Keratinocyte (primary cell): ENCODE results near the gene EXD3. TPM values are rescaled to one million over a fixed set of nuclear protein-coding genes. Genes with fewer than 3 reads are reported as not detected.

Experiments used
- DNase-seq: peaks from one replicate; pipeline ENCODE4 v3.0.0-alpha.2; 2011; ENCODE audit warnings: low read depth, missing footprints, low spot score
- FAIRE-seq: peaks from 2 replicates; lab custom pipeline; 2011; peaks lifted over from hg19 to GRCh38; lab: Jason Lieb, UNC
- H2AFZ ChIP-seq: 2 replicates; pipeline ENCODE4 v1.6.0; 2012; ENCODE audit warnings: low read length, control low read depth, inconsistent platforms; ENCODE audit not compliant: control insufficient read depth
- H3K27ac ChIP-seq: 2 replicates; pipeline ENCODE4 v1.5.1; 2011; ENCODE audit warnings: low read length; ENCODE audit not compliant: control insufficient read depth, insufficient read depth
- H3K27me3 ChIP-seq: 3 replicates; pipeline ENCODE4 v1.6.0; 2011; ENCODE audit warnings: low read length; ENCODE audit not compliant: control insufficient read depth, insufficient read depth; ENCODE audit errors: extremely low read depth
- H3K36me3 ChIP-seq, 2 experiments: 2 replicates in 1 of 2; 3 replicates in 1 of 2; pipeline ENCODE4 v1.5.1; 2011; ENCODE audit warnings: low read length in 2 of 2, mild to moderate bottlenecking in 1 of 2; ENCODE audit not compliant: control insufficient read depth in 2 of 2, insufficient read depth in 2 of 2; ENCODE audit errors: extremely low read depth in 1 of 2
- H3K4me1 ChIP-seq: 3 replicates; pipeline ENCODE4 v1.5.1; 2011; ENCODE audit warnings: low read length; ENCODE audit not compliant: control insufficient read depth, insufficient read depth; ENCODE audit errors: extremely low read depth
- H3K4me2 ChIP-seq: 3 replicates; pipeline ENCODE4 v1.6.0; 2011; ENCODE audit warnings: low read depth, low read length; ENCODE audit not compliant: control insufficient read depth, insufficient read depth; ENCODE audit errors: extremely low read depth
- H3K4me3 ChIP-seq, 3 experiments: fragments of 200-600 bp in 1 of 3; sonication (generic) in 1 of 3; 2 replicates in 2 of 3; 3 replicates in 1 of 3; pipeline ENCODE4 v1.5.1; 2011 to 2016; ENCODE audit warnings: low read length in 3 of 3, mild to moderate bottlenecking in 3 of 3, control low read depth in 2 of 3, inconsistent platforms in 1 of 3, low read depth in 1 of 3, mixed read lengths in 1 of 3, mixed run types in 1 of 3, moderate library complexity in 1 of 3; ENCODE audit not compliant: control insufficient read depth in 2 of 3, insufficient read depth in 2 of 3; ENCODE audit errors: extremely low read depth in 1 of 3
- H3K79me2 ChIP-seq: 2 replicates; pipeline ENCODE4 v1.6.0; 2012; ENCODE audit warnings: low read length; ENCODE audit not compliant: control insufficient read depth, insufficient read depth
- H3K9ac ChIP-seq: 3 replicates; pipeline ENCODE4 v1.6.0; 2011; ENCODE audit warnings: low read length; ENCODE audit not compliant: control insufficient read depth, insufficient read depth; ENCODE audit errors: extremely low read depth
- H3K9me1 ChIP-seq: 3 replicates; pipeline ENCODE4 v1.6.0; 2011; ENCODE audit warnings: low read length; ENCODE audit not compliant: control insufficient read depth, insufficient read depth; ENCODE audit errors: extremely low read depth
- H3K9me3 ChIP-seq: 2 replicates; pipeline ENCODE4 v1.5.1; 2012; ENCODE audit warnings: low read depth, low read length; ENCODE audit not compliant: control insufficient read depth
- H4K20me1 ChIP-seq: 3 replicates; pipeline ENCODE4 v1.6.0; 2011; ENCODE audit warnings: low read length; ENCODE audit not compliant: control insufficient read depth, insufficient read depth; ENCODE audit errors: extremely low read depth
- CTCF ChIP-seq, 3 experiments: IDR thresholded peaks in 1 of 3; conservative IDR thresholded peaks in 1 of 3; optimal IDR thresholded peaks in 1 of 3; 2 replicates in 2 of 3; 3 replicates in 1 of 3; pipeline versions ENCODE3 to v1.5.1; 2011; ENCODE audit warnings: low read length in 3 of 3, mild to moderate bottlenecking in 3 of 3, moderate library complexity in 2 of 3, control low read depth in 1 of 3, inconsistent platforms in 1 of 3; ENCODE audit not compliant: insufficient read depth in 2 of 3; ENCODE audit errors: extremely low read depth in 1 of 3
- EZH2 ChIP-seq: IDR thresholded peaks from one replicate; pipeline ENCODE4 v1.6.1; 2012; ENCODE audit warnings: inconsistent platforms, mild to moderate bottlenecking, low read length, moderate library complexity
- dilution Hi-C: fragments of 300-500 bp; cut with MboI; formaldehyde crosslinking; loops from one replicate; pipeline ENCODE4 v1.7.0; 2020; ENCODE audit warnings: low sequenced_read_pairs; ENCODE audit not compliant: extremely low pct_ligation_motif_present
- polyA plus RNA-seq, 5 experiments: library from polyadenylated mRNA; depleted of rRNA in 3 of 5; stranded (reverse) in 3 of 5; stranded (forward) in 1 of 5; unstranded in 1 of 5; fragments of >200 nt; gene quantifications; 1 replicate in 1 of 5; 2 replicates in 3 of 5; 3 replicates in 1 of 5; pipeline versions ENCODE4 v1.2.1 to v1.2.3, GENCODE V29; 2011 to 2012; ENCODE audit warnings: missing spikeins in 2 of 5, low read depth in 1 of 5, low replicate concordance in 1 of 5

EXD3 gene
- polyA plus RNA-seq, 1 donor (not counting 4 experiments of a cell fraction or from before 2014, with no cell fraction given) = 1.5 TPM

GRCh38 chr9:137306066-137306849 lies 116.7 kb downstream of the EXD3 start:
- H3K27ac ChIP-seq = no peak overlapping the region
- no peak overlapping the region for H3K4me3 ChIP-seq
- H3K9me1 ChIP-seq = no peaks in the 10 kb centered on the region
- H3K4me1 ChIP-seq = peaks cover 35% of the 10 kb centered on the region
- no peak overlapping the region for H2AFZ ChIP-seq
- no peak for TF ChIP-seq EZH2
- no peak for TF ChIP-seq CTCF (optimal IDR thresholded peaks at IDR 0.05 in 1 of 3, IDR thresholded peaks at IDR 0.05 in 1 of 3, conservative IDR thresholded peaks at IDR 0.05 in 1 of 3; ENCODE audit: extremely low read depth in 1 of 3, insufficient read depth in 2 of 3, low read length in 3 of 3)
- H3K79me2 ChIP-seq = no peaks in the 10 kb centered on the region
- no peaks in the 10 kb centered on the region for H3K36me3 ChIP-seq
- dilution Hi-C loops = no loop called here
- H3K9ac ChIP-seq = no peak overlapping the region
- no peak for DNase-seq
- no peak overlapping the region for H3K4me2 ChIP-seq
- FAIRE-seq = no peak
- no peaks in the 10 kb centered on the region for H4K20me1 ChIP-seq
- H3K9me3 ChIP-seq = no peaks in the 10 kb centered on the region
- peaks cover 12% of the 10 kb centered on the region for H3K27me3 ChIP-seq

GRCh38 chr9:137305798-137306065 lies 117.2 kb downstream of the EXD3 start:
- Histone ChIP-seq H3K9me3 (no peaks in the 10 kb centered on the region), H3K9ac (no peak overlapping the region), H3K27ac (peak overlapping the region; percentile 8), H3K79me2 (no peaks in the 10 kb centered on the region), H3K36me3 (no peaks in the 10 kb centered on the region), H3K4me3 (no peak overlapping the region), H2AFZ (peak overlapping the region; percentile 87), H3K4me1 (peaks cover 31% of the 10 kb centered on the region), H4K20me1 (no peaks in the 10 kb centered on the region), H3K4me2 (peak overlapping the region; percentile 10), H3K27me3 (peaks cover 12% of the 10 kb centered on the region), H3K9me1 (no peaks in the 10 kb centered on the region)
- FAIRE-seq (no peak), DNase-seq (no peak)
- no peak for TF ChIP-seq EZH2
- TF ChIP-seq CTCF (optimal IDR thresholded peaks at IDR 0.05 in 1 of 3, IDR thresholded peaks at IDR 0.05 in 1 of 3, conservative IDR thresholded peaks at IDR 0.05 in 1 of 3; ENCODE audit: extremely low read depth in 1 of 3, insufficient read depth in 2 of 3, low read length in 3 of 3) = no peak
- dilution Hi-C loops = no loop called here
